Stomach (tissue), 4 donors: Measurements from ENCODE around the gene GASK1B.

Source experiments
- EP300 ChIP-seq: sonication (generic); formaldehyde crosslinking; IDR thresholded peaks from one replicate; pipeline ENCODE4 v1.6.1; 2017; ENCODE audit warnings: antibody characterized with exemption
- POLR2A ChIP-seq, 4 donors: fragments of 450-650 bp; IDR thresholded peaks; one replicate each; pipeline ENCODE4 v1.6.1; 2016; ENCODE audit warnings: antibody characterized with exemption in 4 of 4, control low read depth in 2 of 4, mild to moderate bottlenecking in 1 of 4, moderate library complexity in 1 of 4
- POLR2AphosphoS5 ChIP-seq, 3 donors: sonication (generic); formaldehyde crosslinking; IDR thresholded peaks; one replicate each; pipeline ENCODE4 v1.6.1; 2016; ENCODE audit warnings: antibody characterized with exemption in 3 of 3
- TF ChIP-seq, protein P1 (sequence below), 7 experiments: fragments of 450-650 bp in 4 of 7; fragments of 200-600 bp in 3 of 7; sonication (generic) in 3 of 7; IDR thresholded peaks; one replicate each; pipeline ENCODE4 v1.5.1; 2016 to 2019; ENCODE audit warnings: antibody characterized with exemption in 7 of 7, control low read depth in 2 of 7, mild to moderate bottlenecking in 1 of 7

DNA sequence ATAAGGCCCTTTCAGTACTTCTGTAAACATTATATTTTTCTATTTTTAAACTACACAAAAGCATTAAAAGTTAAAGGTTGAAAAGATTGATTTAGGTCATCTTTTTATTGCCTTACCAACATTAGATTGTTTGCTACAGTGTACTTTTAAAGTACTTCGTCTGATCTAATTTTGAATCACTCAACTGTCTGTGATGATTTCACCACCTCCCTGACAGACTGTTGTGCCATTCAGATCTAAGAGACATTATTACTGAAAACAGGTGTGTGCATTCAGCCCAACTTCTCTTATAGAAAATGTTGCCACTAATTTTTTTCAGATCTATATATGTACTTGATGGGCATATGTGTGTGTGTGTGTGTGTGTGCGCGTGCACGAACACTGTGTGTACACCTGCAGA lies 39.3 kb downstream of the GASK1B start:
- TF ChIP-seq, protein P1, sequence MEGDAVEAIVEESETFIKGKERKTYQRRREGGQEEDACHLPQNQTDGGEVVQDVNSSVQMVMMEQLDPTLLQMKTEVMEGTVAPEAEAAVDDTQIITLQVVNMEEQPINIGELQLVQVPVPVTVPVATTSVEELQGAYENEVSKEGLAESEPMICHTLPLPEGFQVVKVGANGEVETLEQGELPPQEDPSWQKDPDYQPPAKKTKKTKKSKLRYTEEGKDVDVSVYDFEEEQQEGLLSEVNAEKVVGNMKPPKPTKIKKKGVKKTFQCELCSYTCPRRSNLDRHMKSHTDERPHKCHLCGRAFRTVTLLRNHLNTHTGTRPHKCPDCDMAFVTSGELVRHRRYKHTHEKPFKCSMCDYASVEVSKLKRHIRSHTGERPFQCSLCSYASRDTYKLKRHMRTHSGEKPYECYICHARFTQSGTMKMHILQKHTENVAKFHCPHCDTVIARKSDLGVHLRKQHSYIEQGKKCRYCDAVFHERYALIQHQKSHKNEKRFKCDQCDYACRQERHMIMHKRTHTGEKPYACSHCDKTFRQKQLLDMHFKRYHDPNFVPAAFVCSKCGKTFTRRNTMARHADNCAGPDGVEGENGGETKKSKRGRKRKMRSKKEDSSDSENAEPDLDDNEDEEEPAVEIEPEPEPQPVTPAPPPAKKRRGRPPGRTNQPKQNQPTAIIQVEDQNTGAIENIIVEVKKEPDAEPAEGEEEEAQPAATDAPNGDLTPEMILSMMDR (IDR thresholded peaks at IDR 0.05): no peak
- TF ChIP-seq POLR2AphosphoS5 (IDR thresholded peaks at IDR 0.05) (no peak), POLR2A (IDR thresholded peaks at IDR 0.05) (no peak), EP300 (no peak)
